ENCODE measurements around the gene SPARCL1. TPM values are rescaled to one million over a fixed set of nuclear protein-coding genes. Genes with fewer than 3 reads are reported as not detected.

The SPARCL1 gene, protein sequence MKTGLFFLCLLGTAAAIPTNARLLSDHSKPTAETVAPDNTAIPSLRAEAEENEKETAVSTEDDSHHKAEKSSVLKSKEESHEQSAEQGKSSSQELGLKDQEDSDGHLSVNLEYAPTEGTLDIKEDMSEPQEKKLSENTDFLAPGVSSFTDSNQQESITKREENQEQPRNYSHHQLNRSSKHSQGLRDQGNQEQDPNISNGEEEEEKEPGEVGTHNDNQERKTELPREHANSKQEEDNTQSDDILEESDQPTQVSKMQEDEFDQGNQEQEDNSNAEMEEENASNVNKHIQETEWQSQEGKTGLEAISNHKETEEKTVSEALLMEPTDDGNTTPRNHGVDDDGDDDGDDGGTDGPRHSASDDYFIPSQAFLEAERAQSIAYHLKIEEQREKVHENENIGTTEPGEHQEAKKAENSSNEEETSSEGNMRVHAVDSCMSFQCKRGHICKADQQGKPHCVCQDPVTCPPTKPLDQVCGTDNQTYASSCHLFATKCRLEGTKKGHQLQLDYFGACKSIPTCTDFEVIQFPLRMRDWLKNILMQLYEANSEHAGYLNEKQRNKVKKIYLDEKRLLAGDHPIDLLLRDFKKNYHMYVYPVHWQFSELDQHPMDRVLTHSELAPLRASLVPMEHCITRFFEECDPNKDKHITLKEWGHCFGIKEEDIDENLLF
- 0.17 and 0.46 TPM in 2 replicates for total RNA-seq

DNA sequence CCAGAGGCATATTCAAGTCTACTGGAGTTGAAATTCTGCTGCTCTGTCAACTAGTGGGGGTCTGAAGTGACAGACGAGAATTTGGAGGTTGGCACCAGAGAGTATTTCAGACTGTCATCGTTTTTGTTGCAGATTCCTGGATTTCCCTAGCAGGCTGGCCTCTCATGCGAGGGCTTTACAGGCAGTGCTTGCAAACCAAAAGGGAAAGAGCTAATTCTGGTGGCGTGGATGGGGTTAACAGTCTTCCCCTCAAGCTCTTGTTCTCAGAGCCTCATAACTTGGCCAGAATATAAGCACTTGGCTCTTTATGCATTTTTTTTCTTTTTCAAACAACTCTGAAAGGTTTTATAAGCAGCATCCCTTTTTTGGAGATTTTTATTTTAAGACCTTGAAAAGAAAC, at the start of gene SPARCL1:
Gene SPARCL1 (minus strand): TSS at position 190 of the 400 bp plus-strand sequence. CDS start 29,802 bp downstream, outside the sequence.

Other genes starting within 250 kb of the SPARCL1 start
- 0.13 TPM in 2 replicates for gene HSD17B13, start 206.5 kb downstream of the SPARCL1 start, total RNA-seq
- 12.6 and 33.8 TPM in 2 replicates for gene HSD17B11, start 138.2 kb downstream of the SPARCL1 start, total RNA-seq
- 12.7 and 14.7 TPM in 2 replicates for gene NUDT9, start 106.8 kb downstream of the SPARCL1 start, total RNA-seq
- not detected in 2 replicates for gene DSPP, start 79.2 kb upstream of the SPARCL1 start, total RNA-seq
- gene DMP1, start 120.9 kb upstream of the SPARCL1 start, total RNA-seq, result not detected in 2 replicates